GM12878 (cell line): Measurements from ENCODE around the gene ADH7. TPM values are rescaled to one million over a fixed set of nuclear protein-coding genes. Genes with fewer than 3 reads are reported as not detected.

Experiments used
- ATAC-seq: fragments of 200-7000 bp; cut with Tn5 transposase; 3 replicates; pipeline ENCODE4 v1.9.1; 2020; ENCODE audit warnings: mild to moderate bottlenecking, moderate library complexity
- BruUV-seq: library from RNA; stranded (reverse); fragments of 400-500 nt; replicated peaks from 2 replicates; lab custom pipeline; 2021; lab: Mats Ljungman, UMichigan
- CTCF ChIA-PET: fragments of 300-600 bp; sonication (Branson Sonifier 250); formaldehyde crosslinking; extraction: SDS; loops from one replicate; lab custom pipeline; 2021; ENCODE audit warnings: inconsistent platforms; lab: Yijun Ruan, JAX
- POLR2A ChIA-PET: fragments of 350-600 bp; formaldehyde crosslinking; extraction: SDS; loops from one replicate; lab custom pipeline; 2021; ENCODE audit warnings: inconsistent platforms; lab: Charles Lee
- RAD21 ChIA-PET: fragments of 300-600 bp; sonication (Branson Sonifier 250); formaldehyde crosslinking; loops from one replicate; lab custom pipeline; 2023; ENCODE audit warnings: antibody characterized with exemption; ENCODE audit not compliant: unreplicated experiment; lab: Charles Lee
- SMC1A ChIA-PET: fragments of 300-600 bp; sonication (Branson Sonifier 250); formaldehyde crosslinking; loops from one replicate; lab custom pipeline; 2023; ENCODE audit not compliant: unreplicated experiment, uncharacterized antibody; lab: Charles Lee
- DNase-seq: peaks from one replicate; pipeline ENCODE4 v3.0.0-alpha.2; 2011; ENCODE audit warnings: low read depth, low spot score
- FAIRE-seq: peaks from 3 replicates; lab custom pipeline; 2011; peaks lifted over from hg19 to GRCh38; lab: Jason Lieb, UNC
- H2AFZ ChIP-seq: 2 replicates; pipeline ENCODE4 v1.6.0; 2011; ENCODE audit warnings: low read depth, low read length, control low read depth; ENCODE audit not compliant: control insufficient read depth
- H3K27ac ChIP-seq: 2 replicates; pipeline ENCODE4 v1.5.1; 2011; ENCODE audit warnings: control low read depth; ENCODE audit not compliant: control insufficient read depth, insufficient read depth
- H3K27me3 ChIP-seq, 2 experiments: replicated peaks in 1 of 2; 2 replicates each; pipeline versions ENCODE4 v1.6.0 to v1.6.1; 2011; ENCODE audit warnings: low read length in 1 of 2; ENCODE audit not compliant: control insufficient read depth in 2 of 2, insufficient read depth in 2 of 2
- H3K36me3 ChIP-seq, 2 experiments: 2 replicates each; pipeline ENCODE4 v1.5.1; 2011; ENCODE audit warnings: low read length in 1 of 2; ENCODE audit not compliant: control insufficient read depth in 2 of 2, insufficient read depth in 2 of 2
- H3K4me1 ChIP-seq: 2 replicates; pipeline ENCODE4 v1.6.1; 2011; ENCODE audit warnings: mild to moderate bottlenecking, low read length, moderate library complexity, mixed read lengths; ENCODE audit not compliant: control insufficient read depth, insufficient read depth
- H3K4me2 ChIP-seq: 2 replicates; pipeline ENCODE4 v1.6.0; 2011; ENCODE audit warnings: control low read depth; ENCODE audit not compliant: control insufficient read depth, insufficient read depth
- H3K4me3 ChIP-seq: fragments of 200-600 bp; sonication (generic); 2 replicates; pipeline ENCODE4 v1.5.1; 2016
- H3K79me2 ChIP-seq: 2 replicates; pipeline ENCODE4 v1.6.0; 2011; ENCODE audit warnings: low read length; ENCODE audit not compliant: control insufficient read depth, insufficient read depth
- H3K9ac ChIP-seq: 2 replicates; pipeline ENCODE4 v1.8.0; 2011; ENCODE audit warnings: low read length, control low read depth, mixed read lengths; ENCODE audit not compliant: control insufficient read depth, insufficient read depth
- H3K9me3 ChIP-seq: replicated peaks from 3 replicates; pipeline ENCODE4 v1.5.1; 2011; ENCODE audit warnings: mild to moderate bottlenecking, low read length; ENCODE audit not compliant: control insufficient read depth, insufficient read depth
- H4K20me1 ChIP-seq: 2 replicates; pipeline ENCODE4 v1.6.0; 2011; ENCODE audit not compliant: control insufficient read depth, insufficient read depth
- CBX5 ChIP-seq: sonication (generic); IDR thresholded peaks from 2 replicates; pipeline ENCODE4 v1.6.1; 2016; ENCODE audit warnings: low read depth, moderate library complexity, mild to moderate bottlenecking, inconsistent platforms
- CEBPB ChIP-seq, 2 experiments: fragments of 150-350 bp in 1 of 2; IDR thresholded peaks; 2 replicates each; pipeline ENCODE4 v1.6.1; 2012 to 2014; ENCODE audit warnings: low read depth in 2 of 2, low read length in 2 of 2, borderline replicate concordance in 1 of 2, inconsistent platforms in 1 of 2
- MEF2A ChIP-seq: IDR thresholded peaks from 2 replicates; pipeline ENCODE4 v1.6.1; 2011; ENCODE audit warnings: low read depth, mild to moderate bottlenecking, low read length, moderate library complexity; ENCODE audit not compliant: insufficient read depth
- PAX5 ChIP-seq: IDR thresholded peaks from 2 replicates; pipeline ENCODE4 v1.6.1; 2011; ENCODE audit warnings: low read depth, low read length, borderline replicate concordance
- RELA ChIP-seq: fragments of 450-650 bp; IDR thresholded peaks from 2 replicates; pipeline ENCODE4 v1.8.0; 2014; ENCODE audit warnings: borderline replicate concordance; ENCODE audit not compliant: partially characterized antibody
- SIN3A ChIP-seq: IDR thresholded peaks from 2 replicates; pipeline ENCODE4 v1.6.1; 2012; ENCODE audit warnings: low read depth, low read length, improper control_type of control experiment
- STAT1 ChIP-seq: fragments of 450-650 bp; conservative IDR thresholded peaks from 2 replicates; pipeline ENCODE4 v1.6.1; 2014; ENCODE audit warnings: antibody characterized with exemption, mild to moderate bottlenecking
- SUZ12 ChIP-seq: fragments of 200-600 bp; sonication (generic); IDR thresholded peaks from one replicate; pipeline ENCODE4 v1.6.1; 2018; ENCODE audit warnings: antibody characterized with exemption, mild to moderate bottlenecking; ENCODE audit not compliant: unreplicated experiment
- TCF3 ChIP-seq: IDR thresholded peaks from 2 replicates; pipeline ENCODE4 v1.6.1; 2012; ENCODE audit warnings: low read depth, mild to moderate bottlenecking, low read length, borderline replicate concordance; ENCODE audit not compliant: insufficient read depth
- WGBS: methylation state at CpG from one replicate; pipeline ENCODE4 v1.1.6; 2016; ENCODE audit warnings: low lambda C conversion rate; ENCODE audit not compliant: insufficient replicate concordance, insufficient coverage; ENCODE audit errors: missing lambda C conversion rate; 5-methylcytosine and 5-hydroxymethylcytosine counted together
- in situ Hi-C: fragments of 300-500 bp; cut with MboI; formaldehyde crosslinking; loops from 9 replicates; pipeline ENCODE4 v1.14.3; 2018; ENCODE audit warnings: mixed read lengths
- intact Hi-C: fragments of 100-400 bp; cut with micrococcal nuclease; formaldehyde crosslinking; loops from one replicate; pipeline ENCODE4 v1.14.2; 2022; ENCODE audit not compliant: unreplicated experiment
- polyA plus RNA-seq, 11 experiments: library from polyadenylated mRNA; depleted of rRNA in 4 of 11; unstranded in 6 of 11; stranded (reverse) in 5 of 11; fragments of >200 nt; fragmentation: Nextera tagmentation in 4 of 11; fragmentation: Illumina TruSeq in 1 of 11; extraction: Ambion mirVana in 4 of 11; extraction: Trizol in 1 of 11; gene quantifications; 1 replicate in 1 of 11; 2 replicates in 10 of 11; pipeline versions ENCODE4 v1.2.1 to v1.2.3, GENCODE V29; 2011 to 2016; ENCODE audit warnings: inconsistent platforms in 2 of 11, missing spikeins in 2 of 11, low read depth in 1 of 11
- total RNA-seq, 4 experiments: library from RNA; depleted of rRNA in 3 of 4; stranded (reverse); fragments of >200 nt in 3 of 4; fragmentation: Illumina TruSeq in 1 of 4; extraction: Trizol in 1 of 4; gene quantifications; 2 replicates each; pipeline versions ENCODE4 v1.2.1 to v1.2.3, GENCODE V29; 2013 to 2021
- TF ChIP-seq, protein P1 (sequence below): fragments of 150-350 bp; IDR thresholded peaks from 2 replicates; pipeline ENCODE4 v1.6.1; 2016; ENCODE audit warnings: low read depth, low read length
- TF ChIP-seq, protein P2 (sequence below), 3 experiments: IDR thresholded peaks in 2 of 3; conservative IDR thresholded peaks in 1 of 3; 2 replicates each; pipeline ENCODE4 v1.5.1; 2011; ENCODE audit warnings: low read depth in 3 of 3, low read length in 3 of 3, mild to moderate bottlenecking in 3 of 3, control low read depth in 2 of 3, moderate library complexity in 2 of 3, inconsistent platforms in 1 of 3, mixed read lengths in 1 of 3; ENCODE audit not compliant: control insufficient read depth in 2 of 3, insufficient read depth in 1 of 3; ENCODE audit errors: extremely low read depth in 1 of 3
- TF ChIP-seq, protein P3 (sequence below): IDR thresholded peaks from 2 replicates; pipeline ENCODE4 v1.6.1; 2012; ENCODE audit warnings: low read depth, low read length, improper control_type of control experiment
- TF ChIP-seq, protein P4 (sequence below): fragments of 450-650 bp; IDR thresholded peaks from 2 replicates; pipeline ENCODE4 v1.6.1; 2017; ENCODE audit warnings: mild to moderate bottlenecking, moderate library complexity

The ADH7 gene
- total and polyA plus RNA-seq, 10 of the 15 experiments (the other 5 are each of a cell fraction or from before 2014, with no cell fraction given), result not detected

DNA sequence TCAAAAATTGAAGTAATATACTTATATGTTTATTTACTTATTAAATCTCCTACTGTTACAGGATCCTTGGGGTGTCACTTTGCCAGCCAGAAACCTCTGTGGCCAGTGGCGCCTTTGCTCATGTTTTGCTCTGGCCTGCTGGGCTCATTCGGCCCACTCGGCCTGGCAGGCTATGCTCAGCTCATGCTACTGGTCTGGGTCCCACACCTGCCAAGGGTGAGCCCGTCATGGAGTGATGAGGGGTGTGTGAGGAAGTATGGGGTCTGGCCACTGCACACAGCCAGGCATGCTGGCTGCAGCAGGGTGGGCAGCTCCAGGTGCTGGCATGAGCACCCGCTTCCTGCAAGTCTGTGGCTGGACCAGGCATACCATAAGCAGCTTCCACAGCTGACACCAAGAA, 25.1 kb downstream of the ADH7 start:
- TF ChIP-seq, protein P1, sequence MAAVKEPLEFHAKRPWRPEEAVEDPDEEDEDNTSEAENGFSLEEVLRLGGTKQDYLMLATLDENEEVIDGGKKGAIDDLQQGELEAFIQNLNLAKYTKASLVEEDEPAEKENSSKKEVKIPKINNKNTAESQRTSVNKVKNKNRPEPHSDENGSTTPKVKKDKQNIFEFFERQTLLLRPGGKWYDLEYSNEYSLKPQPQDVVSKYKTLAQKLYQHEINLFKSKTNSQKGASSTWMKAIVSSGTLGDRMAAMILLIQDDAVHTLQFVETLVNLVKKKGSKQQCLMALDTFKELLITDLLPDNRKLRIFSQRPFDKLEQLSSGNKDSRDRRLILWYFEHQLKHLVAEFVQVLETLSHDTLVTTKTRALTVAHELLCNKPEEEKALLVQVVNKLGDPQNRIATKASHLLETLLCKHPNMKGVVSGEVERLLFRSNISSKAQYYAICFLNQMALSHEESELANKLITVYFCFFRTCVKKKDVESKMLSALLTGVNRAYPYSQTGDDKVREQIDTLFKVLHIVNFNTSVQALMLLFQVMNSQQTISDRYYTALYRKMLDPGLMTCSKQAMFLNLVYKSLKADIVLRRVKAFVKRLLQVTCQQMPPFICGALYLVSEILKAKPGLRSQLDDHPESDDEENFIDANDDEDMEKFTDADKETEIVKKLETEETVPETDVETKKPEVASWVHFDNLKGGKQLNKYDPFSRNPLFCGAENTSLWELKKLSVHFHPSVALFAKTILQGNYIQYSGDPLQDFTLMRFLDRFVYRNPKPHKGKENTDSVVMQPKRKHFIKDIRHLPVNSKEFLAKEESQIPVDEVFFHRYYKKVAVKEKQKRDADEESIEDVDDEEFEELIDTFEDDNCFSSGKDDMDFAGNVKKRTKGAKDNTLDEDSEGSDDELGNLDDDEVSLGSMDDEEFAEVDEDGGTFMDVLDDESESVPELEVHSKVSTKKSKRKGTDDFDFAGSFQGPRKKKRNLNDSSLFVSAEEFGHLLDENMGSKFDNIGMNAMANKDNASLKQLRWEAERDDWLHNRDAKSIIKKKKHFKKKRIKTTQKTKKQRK, result no peak
- no peak for TF ChIP-seq CBX5
- TF ChIP-seq TCF3, result no peak
- TF ChIP-seq, protein P2, sequence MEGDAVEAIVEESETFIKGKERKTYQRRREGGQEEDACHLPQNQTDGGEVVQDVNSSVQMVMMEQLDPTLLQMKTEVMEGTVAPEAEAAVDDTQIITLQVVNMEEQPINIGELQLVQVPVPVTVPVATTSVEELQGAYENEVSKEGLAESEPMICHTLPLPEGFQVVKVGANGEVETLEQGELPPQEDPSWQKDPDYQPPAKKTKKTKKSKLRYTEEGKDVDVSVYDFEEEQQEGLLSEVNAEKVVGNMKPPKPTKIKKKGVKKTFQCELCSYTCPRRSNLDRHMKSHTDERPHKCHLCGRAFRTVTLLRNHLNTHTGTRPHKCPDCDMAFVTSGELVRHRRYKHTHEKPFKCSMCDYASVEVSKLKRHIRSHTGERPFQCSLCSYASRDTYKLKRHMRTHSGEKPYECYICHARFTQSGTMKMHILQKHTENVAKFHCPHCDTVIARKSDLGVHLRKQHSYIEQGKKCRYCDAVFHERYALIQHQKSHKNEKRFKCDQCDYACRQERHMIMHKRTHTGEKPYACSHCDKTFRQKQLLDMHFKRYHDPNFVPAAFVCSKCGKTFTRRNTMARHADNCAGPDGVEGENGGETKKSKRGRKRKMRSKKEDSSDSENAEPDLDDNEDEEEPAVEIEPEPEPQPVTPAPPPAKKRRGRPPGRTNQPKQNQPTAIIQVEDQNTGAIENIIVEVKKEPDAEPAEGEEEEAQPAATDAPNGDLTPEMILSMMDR (IDR thresholded peaks at IDR 0.05 in 2 of 3, conservative IDR thresholded peaks at IDR 0.05 in 1 of 3; ENCODE audit: control insufficient read depth in 2 of 3, extremely low read depth in 1 of 3, insufficient read depth in 1 of 3, low read depth in 3 of 3, low read length in 3 of 3), result no peak
- TF ChIP-seq SUZ12, result no peak
- TF ChIP-seq, protein P3, sequence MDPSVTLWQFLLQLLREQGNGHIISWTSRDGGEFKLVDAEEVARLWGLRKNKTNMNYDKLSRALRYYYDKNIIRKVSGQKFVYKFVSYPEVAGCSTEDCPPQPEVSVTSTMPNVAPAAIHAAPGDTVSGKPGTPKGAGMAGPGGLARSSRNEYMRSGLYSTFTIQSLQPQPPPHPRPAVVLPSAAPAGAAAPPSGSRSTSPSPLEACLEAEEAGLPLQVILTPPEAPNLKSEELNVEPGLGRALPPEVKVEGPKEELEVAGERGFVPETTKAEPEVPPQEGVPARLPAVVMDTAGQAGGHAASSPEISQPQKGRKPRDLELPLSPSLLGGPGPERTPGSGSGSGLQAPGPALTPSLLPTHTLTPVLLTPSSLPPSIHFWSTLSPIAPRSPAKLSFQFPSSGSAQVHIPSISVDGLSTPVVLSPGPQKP, result no peak
- TF ChIP-seq PAX5, result no peak
- TF ChIP-seq RELA, result no peak
- TF ChIP-seq, protein P4, sequence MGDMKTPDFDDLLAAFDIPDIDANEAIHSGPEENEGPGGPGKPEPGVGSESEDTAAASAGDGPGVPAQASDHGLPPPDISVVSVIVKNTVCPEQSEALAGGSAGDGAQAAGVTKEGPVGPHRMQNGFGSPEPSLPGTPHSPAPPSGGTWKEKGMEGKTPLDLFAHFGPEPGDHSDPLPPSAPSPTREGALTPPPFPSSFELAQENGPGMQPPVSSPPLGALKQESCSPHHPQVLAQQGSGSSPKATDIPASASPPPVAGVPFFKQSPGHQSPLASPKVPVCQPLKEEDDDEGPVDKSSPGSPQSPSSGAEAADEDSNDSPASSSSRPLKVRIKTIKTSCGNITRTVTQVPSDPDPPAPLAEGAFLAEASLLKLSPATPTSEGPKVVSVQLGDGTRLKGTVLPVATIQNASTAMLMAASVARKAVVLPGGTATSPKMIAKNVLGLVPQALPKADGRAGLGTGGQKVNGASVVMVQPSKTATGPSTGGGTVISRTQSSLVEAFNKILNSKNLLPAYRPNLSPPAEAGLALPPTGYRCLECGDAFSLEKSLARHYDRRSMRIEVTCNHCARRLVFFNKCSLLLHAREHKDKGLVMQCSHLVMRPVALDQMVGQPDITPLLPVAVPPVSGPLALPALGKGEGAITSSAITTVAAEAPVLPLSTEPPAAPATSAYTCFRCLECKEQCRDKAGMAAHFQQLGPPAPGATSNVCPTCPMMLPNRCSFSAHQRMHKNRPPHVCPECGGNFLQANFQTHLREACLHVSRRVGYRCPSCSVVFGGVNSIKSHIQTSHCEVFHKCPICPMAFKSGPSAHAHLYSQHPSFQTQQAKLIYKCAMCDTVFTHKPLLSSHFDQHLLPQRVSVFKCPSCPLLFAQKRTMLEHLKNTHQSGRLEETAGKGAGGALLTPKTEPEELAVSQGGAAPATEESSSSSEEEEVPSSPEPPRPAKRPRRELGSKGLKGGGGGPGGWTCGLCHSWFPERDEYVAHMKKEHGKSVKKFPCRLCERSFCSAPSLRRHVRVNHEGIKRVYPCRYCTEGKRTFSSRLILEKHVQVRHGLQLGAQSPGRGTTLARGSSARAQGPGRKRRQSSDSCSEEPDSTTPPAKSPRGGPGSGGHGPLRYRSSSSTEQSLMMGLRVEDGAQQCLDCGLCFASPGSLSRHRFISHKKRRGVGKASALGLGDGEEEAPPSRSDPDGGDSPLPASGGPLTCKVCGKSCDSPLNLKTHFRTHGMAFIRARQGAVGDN, result no peak
- TF ChIP-seq CEBPB (IDR thresholded peaks at IDR 0.05; ENCODE audit: borderline replicate concordance in 1 of 2, low read depth in 2 of 2, low read length in 2 of 2), result no peak
- no peak for TF ChIP-seq STAT1
- no peak for TF ChIP-seq MEF2A
- TF ChIP-seq SIN3A, result no peak
- Histone ChIP-seq H3K4me3 (no peak overlapping the region), H3K36me3 (no peaks in the 10 kb centered on the region), H3K9me3 (no peaks in the 10 kb centered on the region), H3K27me3 (no peaks in the 10 kb centered on the region), H3K4me2 (no peak overlapping the region), H3K27ac (no peak overlapping the region), H2AFZ (no peak overlapping the region), H3K79me2 (no peaks in the 10 kb centered on the region), H4K20me1 (no peaks in the 10 kb centered on the region), H3K4me1 (peaks cover 5% of the 10 kb centered on the region), H3K9ac (no peak overlapping the region)
- in situ Hi-C loops, result loop anchor here (25.0 kb wide), 1 partner anchor 948 kb away; no protein-coding TSS in a partner anchor
- 49% methylated on average over 5 of the region's 5 CpGs for WGBS
- no TSS peak for BruUV-seq
- ChIA-PET RAD21 (interaction anchor here (1.9 to 2.9 kb wide), 2 partner anchors 22 to 415 kb away, joined by 4 to 8 read pairs; partner anchors contain the start of gene METAP1), SMC1A (interaction anchor here (0.7 to 2.7 kb wide), 5 partner anchors 53 to 409 kb away, joined by 3 to 7 read pairs (median 4); partner anchors contain the start of gene ADH4), CTCF (interaction anchor here (0.8 to 2.5 kb wide), 5 partner anchors 32 to 535 kb away, joined by 3 to 12 read pairs (median 4); partner anchors contain the start of gene METAP1), POLR2A (no interaction called here)
- ATAC-seq (no peak), FAIRE-seq (no peak), DNase-seq (no peak)
- intact Hi-C loops, result no loop called here
